Thymus (tissue), 11 donors: ENCODE data around the gene KCNN4. TPM values are rescaled to one million over a fixed set of nuclear protein-coding genes. Genes with fewer than 3 reads are reported as not detected.

Source experiments
- DNase-seq, 9 donors: peaks; one replicate each; pipeline ENCODE4 v3.0.0-alpha.2; 2013; ENCODE audit warnings: low spot score in 9 of 9, low read depth in 6 of 9, missing footprints in 1 of 9
- H3K27ac ChIP-seq, 2 donors: one replicate each; pipeline ENCODE4 v1.5.1; 2013; ENCODE audit warnings: control low read depth in 1 of 2, low read depth in 1 of 2, low read length in 1 of 2, mild to moderate bottlenecking in 1 of 2, moderate library complexity in 1 of 2
- H3K27me3 ChIP-seq, 2 donors: one replicate each; pipeline ENCODE4 v1.5.1; 2013; ENCODE audit warnings: low read length in 1 of 2; ENCODE audit not compliant: control insufficient read depth in 2 of 2, insufficient read depth in 1 of 2
- H3K36me3 ChIP-seq, 2 donors: one replicate each; pipeline ENCODE4 v1.5.1; 2013; ENCODE audit warnings: low read length in 1 of 2, mild to moderate bottlenecking in 1 of 2, moderate library complexity in 1 of 2; ENCODE audit not compliant: control insufficient read depth in 2 of 2, insufficient read depth in 2 of 2
- H3K4me1 ChIP-seq, 2 donors: one replicate each; pipeline ENCODE4 v1.5.1; 2013; ENCODE audit warnings: low read length in 2 of 2; ENCODE audit not compliant: control insufficient read depth in 2 of 2, insufficient read depth in 2 of 2
- H3K4me3 ChIP-seq, 2 donors: one replicate each; pipeline ENCODE4 v1.5.1; 2013; ENCODE audit warnings: low read length in 2 of 2, control low read depth in 1 of 2, mild to moderate bottlenecking in 1 of 2
- H3K9me3 ChIP-seq, 2 donors: one replicate each; pipeline ENCODE4 v1.5.1; 2013; ENCODE audit warnings: low read length in 1 of 2, mild to moderate bottlenecking in 1 of 2; ENCODE audit not compliant: control insufficient read depth in 2 of 2, insufficient read depth in 1 of 2
- WGBS: extraction: QIAGEN DNeasy Blood & Tissue Kit; methylation state at CpG from one replicate; pipeline ENCODE4 v1.1.7; 2013; 5-methylcytosine and 5-hydroxymethylcytosine counted together
- polyA plus RNA-seq: library from polyadenylated mRNA; stranded (reverse); fragments of 200-250 nt; gene quantifications from one replicate; pipeline ENCODE4 v1.2.3, GENCODE V29; 2013
- total RNA-seq: library from RNA; stranded (reverse); fragments of 120-200 nt; gene quantifications from one replicate; pipeline ENCODE4 v1.2.4, GENCODE V29; 2013
- donor health status: healthy.

The KCNN4 gene
- total and polyA plus RNA-seq, 2 donors = 8.7 to 22.9 TPM

DNA sequence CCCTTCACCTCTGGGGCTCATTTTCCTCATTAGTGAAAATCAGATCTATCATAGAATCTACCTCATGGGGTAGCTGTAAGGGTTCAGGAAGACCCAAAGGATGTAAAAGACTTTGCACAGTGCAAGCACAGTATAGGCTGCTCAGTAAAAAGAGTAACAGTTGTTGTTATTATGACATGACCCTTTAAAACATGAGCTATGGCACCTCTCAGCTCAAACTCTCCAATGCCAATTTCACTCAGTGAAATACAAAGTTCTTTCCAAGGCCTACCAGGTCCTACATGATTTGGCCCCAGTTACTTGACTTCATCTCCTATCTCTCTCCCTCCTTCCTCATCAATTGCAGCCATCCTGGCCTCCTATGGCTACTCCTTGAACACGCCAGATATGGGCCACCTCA is 30.9 kb downstream of the KCNN4 start:
- no peaks in the 10 kb centered on the region for H3K27me3 ChIP-seq
- DNase-seq = no peak
- no peak overlapping the region for H3K4me3 ChIP-seq
- 97% methylated on average over 1 of the region's 1 CpG for WGBS
- peaks cover 45 to 59% of the 10 kb centered on the region in 2 donors for H3K36me3 ChIP-seq
- no peaks in the 10 kb centered on the region for H3K9me3 ChIP-seq
- no peak overlapping the region for H3K27ac ChIP-seq
- H3K4me1 ChIP-seq = peaks cover 9 to 22% of the 10 kb centered on the region in 2 donors

DNA sequence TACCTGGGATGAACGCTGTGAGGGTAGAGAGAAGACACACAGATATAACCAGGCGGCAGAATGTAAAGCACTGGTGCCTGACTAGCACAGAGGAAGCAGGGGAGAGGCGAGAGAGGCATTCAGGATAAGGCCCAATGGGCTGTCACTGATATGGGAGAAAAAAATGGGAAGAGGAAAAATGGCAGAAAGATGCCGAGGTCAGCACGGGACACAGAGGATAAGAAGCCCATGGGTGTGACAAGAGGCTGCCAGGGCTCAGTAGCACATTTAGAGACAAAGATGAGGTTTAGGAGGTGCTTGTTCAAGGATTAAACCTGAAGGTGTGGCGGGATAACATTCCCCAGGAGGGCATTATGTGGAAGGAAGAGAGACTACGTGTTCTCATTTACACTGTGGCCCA is 31.6 kb downstream of the KCNN4 start:
- H3K36me3 ChIP-seq = peaks cover 53 to 66% of the 10 kb centered on the region in 2 donors
- H3K4me1 ChIP-seq = peaks cover 9 to 20% of the 10 kb centered on the region in 2 donors
- no peak for DNase-seq
- no peak overlapping the region for H3K4me3 ChIP-seq
- no peaks in the 10 kb centered on the region for H3K9me3 ChIP-seq
- H3K27me3 ChIP-seq = no peaks in the 10 kb centered on the region
- WGBS = 96% methylated on average over 7 of the region's 7 CpGs
- H3K27ac ChIP-seq = no peak overlapping the region

DNA sequence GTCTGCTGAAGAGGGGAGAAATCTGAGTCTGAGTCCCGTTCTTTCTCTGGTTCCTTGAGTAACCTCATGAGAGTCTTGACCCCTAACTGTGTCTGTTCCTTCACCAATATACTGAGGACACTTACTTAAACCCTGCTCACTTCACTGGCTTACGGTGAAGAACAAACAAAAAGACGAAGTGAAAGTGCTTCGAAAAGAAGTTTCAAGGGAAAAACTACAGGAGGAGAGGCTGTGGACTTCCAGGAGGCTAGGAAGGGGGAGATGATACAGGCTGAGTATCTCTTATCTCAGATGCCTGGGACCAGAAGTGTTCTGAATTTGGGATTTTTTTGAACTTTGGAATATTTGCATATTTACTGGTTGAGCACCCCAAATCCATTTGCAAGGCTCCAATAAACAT is 32.1 kb downstream of the KCNN4 start:
- Histone ChIP-seq H3K4me1 (peaks cover 9 to 16% of the 10 kb centered on the region in 2 donors), H3K9me3 (no peaks in the 10 kb centered on the region), H3K4me3 (no peak overlapping the region), H3K27ac (no peak overlapping the region), H3K36me3 (peaks cover 57 to 70% of the 10 kb centered on the region in 2 donors), H3K27me3 (no peaks in the 10 kb centered on the region)
- WGBS = 96% methylated on average over 4 of the region's 4 CpGs
- no peak for DNase-seq

DNA sequence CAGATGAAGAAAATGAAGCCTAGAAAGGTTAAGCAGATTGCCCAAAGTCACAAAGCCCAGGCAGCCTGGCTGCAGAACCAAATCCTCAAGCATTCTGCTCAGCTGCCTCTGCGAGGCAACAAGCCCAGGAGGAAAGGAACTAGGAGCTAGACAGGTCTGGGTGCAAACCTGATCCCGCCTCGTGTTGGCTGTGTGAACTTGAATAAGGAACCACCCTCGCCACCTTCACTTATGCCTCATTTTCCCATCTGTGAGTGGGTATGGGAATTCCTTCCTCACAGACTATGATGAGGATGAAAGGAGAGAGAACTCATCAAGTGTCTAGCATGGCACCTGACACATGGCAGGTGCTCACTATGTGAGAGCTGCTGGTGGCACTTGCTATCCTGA is 32.6 kb downstream of the KCNN4 start:
- Histone ChIP-seq H3K4me3 (no peak overlapping the region), H3K36me3 (peaks cover 62 to 75% of the 10 kb centered on the region in 2 donors), H3K4me1 (peaks cover 7 to 11% of the 10 kb centered on the region in 2 donors), H3K27me3 (no peaks in the 10 kb centered on the region), H3K9me3 (no peaks in the 10 kb centered on the region), H3K27ac (no peak overlapping the region)
- WGBS = 98% methylated on average over 4 of the region's 4 CpGs
- DNase-seq = no peak

DNA sequence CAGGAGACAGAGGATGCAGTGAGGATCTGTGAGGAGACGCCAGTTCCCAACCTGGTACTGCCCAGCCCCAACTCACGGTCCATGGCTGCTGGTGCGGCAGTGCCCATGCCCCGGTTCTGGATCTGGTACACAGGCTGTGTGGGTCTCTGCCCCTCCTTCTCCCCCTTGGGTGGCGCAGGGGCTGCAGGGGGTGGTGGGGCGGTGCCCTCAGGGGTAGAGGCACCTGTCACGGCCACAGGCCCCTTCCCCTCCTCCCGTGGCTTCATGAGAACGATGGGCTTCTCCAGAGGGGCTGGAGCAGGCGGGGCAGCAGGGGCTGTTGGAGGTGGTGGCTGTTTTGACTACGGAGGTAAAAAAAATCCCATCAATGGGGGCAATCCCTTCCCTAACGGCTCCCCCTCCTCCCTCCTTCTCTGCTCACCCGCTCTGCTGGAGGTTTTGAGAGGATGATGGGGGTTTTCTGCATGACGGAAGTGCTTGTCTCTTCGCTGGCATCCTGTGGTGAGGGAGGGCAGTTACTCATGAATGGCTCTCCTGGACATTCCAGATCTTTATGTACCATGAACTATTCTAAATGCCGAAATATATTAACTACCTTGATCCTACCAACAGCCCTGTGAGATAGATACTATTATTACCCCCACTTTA is 33.1 kb downstream of the KCNN4 start:
- DNase-seq = no peak
- Histone ChIP-seq H3K27me3 (no peaks in the 10 kb centered on the region), H3K36me3 (peaks cover 67 to 80% of the 10 kb centered on the region in 2 donors), H3K9me3 (no peaks in the 10 kb centered on the region), H3K4me3 (no peak overlapping the region), H3K4me1 (peaks cover 4 to 6% of the 10 kb centered on the region in 2 donors), H3K27ac (no peak overlapping the region)
- WGBS = 94% methylated on average over 16 of the region's 16 CpGs

DNA sequence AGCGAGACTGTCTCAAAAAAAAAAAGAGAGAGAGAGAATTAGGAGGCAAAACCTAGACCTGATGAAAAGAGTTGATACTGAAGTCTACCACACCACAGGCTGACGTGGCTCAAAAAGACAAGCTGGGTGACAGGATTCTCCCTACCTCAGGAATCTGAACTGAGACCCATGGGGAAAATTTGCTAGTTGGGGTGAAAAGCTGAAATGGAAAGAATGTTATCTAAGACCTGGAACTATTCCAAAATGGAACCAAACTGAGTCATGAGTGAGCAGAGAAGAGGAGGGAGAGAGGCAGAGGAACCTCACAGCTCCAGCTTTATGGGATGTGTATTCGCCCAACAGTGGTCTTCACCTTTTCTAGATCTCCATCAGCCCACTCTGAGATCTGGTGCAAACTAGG is 37.7 kb downstream of the KCNN4 start:
- H3K9me3 ChIP-seq = no peaks in the 10 kb centered on the region
- no peak overlapping the region for H3K27ac ChIP-seq
- 98% methylated on average over 3 of the region's 3 CpGs for WGBS
- no peaks in the 10 kb centered on the region for H3K27me3 ChIP-seq
- no peaks in the 10 kb centered on the region for H3K4me1 ChIP-seq
- H3K36me3 ChIP-seq = peaks cover 85 to 86% of the 10 kb centered on the region in 2 donors
- no peak overlapping the region for H3K4me3 ChIP-seq
- DNase-seq = no peak

DNA sequence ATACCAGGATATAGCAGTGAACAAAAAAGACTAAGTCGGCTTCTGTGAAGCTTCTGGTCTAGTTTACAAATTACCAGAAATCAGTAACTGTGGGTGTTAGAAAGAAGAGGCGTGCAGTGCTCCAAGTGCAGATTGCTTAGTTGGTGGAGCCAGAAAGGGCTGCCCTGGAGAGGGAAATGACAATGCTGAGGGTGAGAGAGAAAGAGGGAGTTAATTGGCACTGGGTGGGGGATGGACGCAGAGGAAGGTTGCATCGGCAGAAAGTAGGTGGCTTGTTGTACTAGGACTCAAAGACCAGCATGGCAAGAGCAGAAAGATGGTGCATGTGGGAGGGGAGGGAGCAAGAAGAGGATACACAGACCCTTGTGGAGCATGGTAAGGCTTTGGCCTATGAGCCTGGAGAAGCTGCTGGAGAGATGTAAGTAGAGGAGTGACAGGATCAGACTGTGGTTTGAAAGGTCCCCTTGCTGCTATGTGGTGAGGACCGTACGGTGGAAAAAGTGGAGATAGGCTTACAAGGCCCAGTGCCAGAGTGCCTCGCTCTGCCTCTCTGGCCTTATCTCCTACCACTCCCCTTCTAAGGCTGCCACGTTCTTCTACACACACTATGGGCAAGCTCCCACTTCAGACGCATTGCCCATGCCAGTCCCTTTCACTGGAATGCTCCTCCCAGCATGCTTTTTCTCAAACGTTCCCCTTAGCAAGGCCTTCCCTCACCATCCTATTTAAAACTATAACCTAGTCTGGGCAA is 39.5 kb downstream of the KCNN4 start:
- Histone ChIP-seq H3K27me3 (no peaks in the 10 kb centered on the region), H3K36me3 (peaks cover 85 to 88% of the 10 kb centered on the region in 2 donors), H3K27ac (no peak overlapping the region), H3K4me1 (no peaks in the 10 kb centered on the region), H3K9me3 (no peaks in the 10 kb centered on the region), H3K4me3 (no peak overlapping the region)
- DNase-seq = no peak
- WGBS = 98% methylated on average over 10 of the region's 10 CpGs

DNA sequence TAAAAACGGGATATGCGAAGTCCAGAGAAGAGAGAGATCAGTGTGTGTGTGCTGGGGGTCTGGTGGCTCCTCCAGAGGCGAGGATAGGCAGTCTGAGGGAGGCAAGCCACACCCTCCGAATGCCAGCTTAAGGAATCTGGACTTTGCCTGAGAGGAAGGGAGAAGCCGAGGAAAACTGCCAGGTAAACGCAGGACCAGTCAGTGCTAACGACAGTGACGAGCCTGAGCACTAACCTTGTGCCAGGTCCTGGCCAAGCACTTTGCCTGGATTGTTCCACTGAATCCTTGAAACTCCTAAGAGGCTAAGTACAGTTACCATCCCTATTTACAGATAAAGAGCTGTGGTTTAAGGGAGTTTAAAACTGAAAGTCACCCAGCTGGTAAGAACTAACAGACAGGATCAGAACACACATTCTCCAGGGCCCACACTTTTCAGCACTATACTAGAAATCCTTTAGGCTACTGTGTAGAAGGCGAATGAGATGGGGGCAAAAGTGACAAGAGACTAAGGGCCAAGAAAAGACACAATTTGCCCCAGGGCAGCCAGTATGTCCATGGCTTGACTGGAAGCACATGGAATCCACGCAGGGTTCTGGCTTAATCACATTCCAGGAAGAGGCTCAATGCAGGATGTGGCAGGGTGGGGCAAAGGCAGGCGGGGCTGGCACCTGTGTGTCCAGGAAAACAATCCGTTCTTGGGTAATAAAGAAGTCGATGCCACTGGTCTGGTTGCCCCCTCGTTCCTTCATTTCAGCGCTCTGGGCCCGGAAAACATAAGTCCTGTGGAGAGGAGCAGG is 41.1 kb downstream of the KCNN4 start:
- no peak for DNase-seq
- H3K4me1 ChIP-seq = no peaks in the 10 kb centered on the region
- H3K4me3 ChIP-seq = no peak overlapping the region
- H3K27ac ChIP-seq = no peak overlapping the region
- H3K9me3 ChIP-seq = no peaks in the 10 kb centered on the region
- no peaks in the 10 kb centered on the region for H3K27me3 ChIP-seq
- H3K36me3 ChIP-seq = peaks cover 82 to 86% of the 10 kb centered on the region in 2 donors
- 96% methylated on average over 16 of the region's 16 CpGs for WGBS

DNA sequence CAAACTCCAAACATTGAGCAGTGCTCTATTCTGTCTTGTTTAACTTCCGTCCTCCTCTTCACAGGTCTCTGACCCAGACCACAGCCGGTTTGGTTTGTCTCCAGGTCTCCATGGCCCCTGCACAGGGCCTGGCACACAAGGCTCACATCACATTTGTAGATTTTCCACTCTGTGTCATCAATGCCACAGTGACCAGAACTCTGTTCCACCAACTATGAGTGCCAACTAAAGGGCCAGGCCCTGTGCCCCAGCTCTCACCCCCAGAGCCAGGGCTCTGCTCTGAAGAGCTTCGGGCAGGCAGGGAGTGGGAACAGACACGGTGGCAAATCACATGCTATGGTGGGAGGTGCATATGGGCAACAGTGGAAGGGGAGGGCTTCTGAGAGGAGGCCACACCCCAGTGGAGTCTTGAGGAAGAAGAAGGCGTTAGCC is 42.0 kb downstream of the KCNN4 start:
- Histone ChIP-seq H3K4me1 (no peaks in the 10 kb centered on the region), H3K27ac (no peak overlapping the region), H3K36me3 (peaks cover 81 to 82% of the 10 kb centered on the region in 2 donors), H3K9me3 (no peaks in the 10 kb centered on the region), H3K27me3 (no peaks in the 10 kb centered on the region), H3K4me3 (no peak overlapping the region)
- 86% methylated on average over 5 of the region's 5 CpGs for WGBS
- DNase-seq = no peak
